ENCODE measurements around the gene LPIN3.
A peak's percentile ranks its signal among the peaks of the same experiment; 100 is the strongest.
"Not testable (repeated sequence)": the region's sequence is repeated elsewhere in the genome, so short reads cannot be mapped to it uniquely, and the experiment has no call there.

LPIN3 gene

GRCh38 chr20:41340327-41341055, at the start of gene LPIN3:
LPIN3 (plus strand) TSS chr20:41340821; CDS start chr20:41345804, 4,983 bp downstream.
- Mint-ChIP-seq H3K27ac (no peak within 1 kb of the TSS), H3K4me3 (peak within 1 kb of the TSS; percentile 68), H3K27me3 (peaks cover 6% of the 10 kb centered on the region), H3K4me1 (peaks cover 7% of the 10 kb centered on the region), H3K36me3 (no peaks in the 10 kb centered on the region), H3K9me3 (no peaks in the 10 kb centered on the region)
- peak; percentile 18 to 20 for DNase-seq (ENCODE audit: low spot score in 2 of 2)
- ATAC-seq (ENCODE audit: low read depth), result peak; percentile 65

GRCh38 chr20:41293269-41294037, 47.2 kb upstream of the LPIN3 start:
- Mint-ChIP-seq H3K4me1 (peaks cover 2% of the 10 kb centered on the region), H3K27ac (no peak overlapping the region), H3K27me3 (no peaks in the 10 kb centered on the region), H3K36me3 (peaks cover 2% of the 10 kb centered on the region), H3K9me3 (no peaks in the 10 kb centered on the region), H3K4me3 (no peak overlapping the region)
- ATAC-seq (ENCODE audit: low read depth) (no peak), DNase-seq (ENCODE audit: low spot score in 2 of 2) (no peak)

- Mint-ChIP-seq H3K36me3 (peaks cover 2% of the 10 kb centered on the region), H3K27ac (no peak overlapping the region), H3K27me3 (no peaks in the 10 kb centered on the region), H3K4me3 (no peak overlapping the region), H3K4me1 (peaks cover 3% of the 10 kb centered on the region), H3K9me3 (no peaks in the 10 kb centered on the region)
- DNase-seq (ENCODE audit: low spot score in 2 of 2), result no peak
- no peak for ATAC-seq (ENCODE audit: low read depth)
These were observed 40.7 kb upstream of the LPIN3 start for GRCh38 chr20:41299899-41300298.

GRCh38 chr20:41300383-41300782, 40.2 kb upstream of the LPIN3 start:
- ATAC-seq (ENCODE audit: low read depth) (no peak), DNase-seq (ENCODE audit: low spot score in 2 of 2) (no peak)
- H3K36me3 Mint-ChIP-seq, result peaks cover 2% of the 10 kb centered on the region
- no peaks in the 10 kb centered on the region for H3K9me3 Mint-ChIP-seq
- H3K27ac Mint-ChIP-seq, result no peak overlapping the region
- H3K27me3 Mint-ChIP-seq, result no peaks in the 10 kb centered on the region
- no peak overlapping the region for H3K4me3 Mint-ChIP-seq
- peaks cover 3% of the 10 kb centered on the region for H3K4me1 Mint-ChIP-seq

GRCh38 chr20:41300886-41301285, 39.7 kb upstream of the LPIN3 start:
- no peaks in the 10 kb centered on the region for H3K27me3 Mint-ChIP-seq
- ATAC-seq (ENCODE audit: low read depth) (no peak), DNase-seq (ENCODE audit: low spot score in 2 of 2) (no peak)
- no peak overlapping the region for H3K4me3 Mint-ChIP-seq
- peaks cover 3% of the 10 kb centered on the region for H3K4me1 Mint-ChIP-seq
- H3K27ac Mint-ChIP-seq, result no peak overlapping the region
- peaks cover 2% of the 10 kb centered on the region for H3K36me3 Mint-ChIP-seq
- no peaks in the 10 kb centered on the region for H3K9me3 Mint-ChIP-seq

GRCh38 chr20:41304002-41304401, 36.6 kb upstream of the LPIN3 start:
- ATAC-seq (ENCODE audit: low read depth), result no peak

GRCh38 chr20:41304424-41305079, 36.1 kb upstream of the LPIN3 start:
- Mint-ChIP-seq H3K4me3 (no peak overlapping the region), H3K27ac (no peak overlapping the region)

More at GRCh38 chr20:41304002-41304401, 36.6 kb upstream of the LPIN3 start:
- no peaks in the 10 kb centered on the region for H3K27me3 Mint-ChIP-seq
- no peak overlapping the region for H3K27ac Mint-ChIP-seq
- H3K4me3 Mint-ChIP-seq, result no peak overlapping the region
- peaks cover 13% of the 10 kb centered on the region for H3K4me1 Mint-ChIP-seq
- no peak for DNase-seq (ENCODE audit: low spot score in 2 of 2)
- H3K36me3 Mint-ChIP-seq, result no peaks in the 10 kb centered on the region
- no peaks in the 10 kb centered on the region for H3K9me3 Mint-ChIP-seq

GRCh38 chr20:41306061-41306727, 34.4 kb upstream of the LPIN3 start:
- Mint-ChIP-seq H3K27me3 (no peaks in the 10 kb centered on the region), H3K36me3 (no peaks in the 10 kb centered on the region), H3K9me3 (no peaks in the 10 kb centered on the region), H3K4me3 (no peak overlapping the region), H3K27ac (no peak overlapping the region), H3K4me1 (peaks cover 12% of the 10 kb centered on the region)
- DNase-seq (ENCODE audit: low spot score in 2 of 2) (peak in 1 of 2 donors; percentile 4), ATAC-seq (ENCODE audit: low read depth) (peak; percentile 99)

More at GRCh38 chr20:41304424-41305079, 36.1 kb upstream of the LPIN3 start:
- Mint-ChIP-seq H3K36me3 (no peaks in the 10 kb centered on the region), H3K27me3 (no peaks in the 10 kb centered on the region), H3K4me1 (peaks cover 13% of the 10 kb centered on the region), H3K9me3 (no peaks in the 10 kb centered on the region)
- no peak for DNase-seq (ENCODE audit: low spot score in 2 of 2)
- no peak for ATAC-seq (ENCODE audit: low read depth)

GRCh38 chr20:41307021-41307420, 33.6 kb upstream of the LPIN3 start:
- Mint-ChIP-seq H3K4me3 (no peak overlapping the region), H3K27me3 (no peaks in the 10 kb centered on the region), H3K27ac (no peak overlapping the region), H3K4me1 (peaks cover 12% of the 10 kb centered on the region), H3K9me3 (no peaks in the 10 kb centered on the region), H3K36me3 (no peaks in the 10 kb centered on the region)
- no peak for DNase-seq (ENCODE audit: low spot score in 2 of 2)
- ATAC-seq (ENCODE audit: low read depth), result no peak

- Mint-ChIP-seq H3K4me1 (peaks cover 12% of the 10 kb centered on the region), H3K4me3 (no peak overlapping the region), H3K27me3 (no peaks in the 10 kb centered on the region), H3K27ac (no peak overlapping the region), H3K36me3 (no peaks in the 10 kb centered on the region), H3K9me3 (no peaks in the 10 kb centered on the region)
- ATAC-seq (ENCODE audit: low read depth) (no peak), DNase-seq (ENCODE audit: low spot score in 2 of 2) (no peak)
These were observed 32.3 kb upstream of the LPIN3 start for GRCh38 chr20:41308290-41308711.

GRCh38 chr20:41308726-41309413, 31.8 kb upstream of the LPIN3 start:
- no peak overlapping the region for H3K4me3 Mint-ChIP-seq
- H3K4me1 Mint-ChIP-seq, result peaks cover 12% of the 10 kb centered on the region
- ATAC-seq (ENCODE audit: low read depth) (no peak), DNase-seq (ENCODE audit: low spot score in 2 of 2) (no peak)
- no peaks in the 10 kb centered on the region for H3K27me3 Mint-ChIP-seq
- H3K27ac Mint-ChIP-seq, result no peak overlapping the region
- H3K9me3 Mint-ChIP-seq, result no peaks in the 10 kb centered on the region
- H3K36me3 Mint-ChIP-seq, result no peaks in the 10 kb centered on the region

- Mint-ChIP-seq H3K27me3 (no peaks in the 10 kb centered on the region), H3K4me3 (no peak overlapping the region), H3K4me1 (peaks cover 12% of the 10 kb centered on the region), H3K27ac (no peak overlapping the region), H3K9me3 (no peaks in the 10 kb centered on the region), H3K36me3 (no peaks in the 10 kb centered on the region)
- no peak for DNase-seq (ENCODE audit: low spot score in 2 of 2)
- no peak for ATAC-seq (ENCODE audit: low read depth)
These were observed 30.8 kb upstream of the LPIN3 start for GRCh38 chr20:41309817-41310216.

- DNase-seq (ENCODE audit: low spot score in 2 of 2); H3K4me3 Mint-ChIP-seq; ATAC-seq (ENCODE audit: low read depth); H3K27me3 Mint-ChIP-seq; H3K36me3 Mint-ChIP-seq; H3K9me3 Mint-ChIP-seq; H3K27ac Mint-ChIP-seq: not testable (repeated sequence)
- H3K4me1 Mint-ChIP-seq, result peaks cover 10% of the 10 kb centered on the region
These were observed 28.6 kb upstream of the LPIN3 start for GRCh38 chr20:41312009-41312408.
